ENCODE measurements around the gene SUGP1. TPM values are rescaled to one million over a fixed set of nuclear protein-coding genes. Genes with fewer than 3 reads are reported as not detected.
"Not testable (repeated sequence)": the region's sequence is repeated elsewhere in the genome, so short reads cannot be mapped to it uniquely, and the experiment has no call there.

The SUGP1 gene
- total RNA-seq, result 17.7 TPM in 2 replicates

- peak; percentile 73 to 92 for DNase-seq (ENCODE audit: low read depth in 2 of 2)
Observed at GRCh38 chr19:19320361-19321140, at the start of gene SUGP1, which contains the start of gene MAU2. Gene SUGP1, minus strand, starts transcription at chr19:19320509. Its CDS starts 13 bp downstream, at chr19:19320496. Gene MAU2, plus strand, starts transcription at chr19:19320829. Its CDS starts 31 bp downstream, at chr19:19320860.

GRCh38 chr19:19368087-19368486 is 47.8 kb upstream of the SUGP1 start:
- no peak for DNase-seq (ENCODE audit: low read depth in 2 of 2)

- peak; percentile 29 to 70 for DNase-seq (ENCODE audit: low read depth in 2 of 2)
Observed at GRCh38 chr19:19366434-19367396, 46.4 kb upstream of the SUGP1 start.

- DNase-seq (ENCODE audit: low read depth in 2 of 2), result no peak
Observed at GRCh38 chr19:19362075-19362474, 41.8 kb upstream of the SUGP1 start.

GRCh38 chr19:19361075-19361594 is 40.8 kb upstream of the SUGP1 start:
- peak; percentile 75 to 85 for DNase-seq (ENCODE audit: low read depth in 2 of 2)

- DNase-seq (ENCODE audit: low read depth in 2 of 2), result no peak
Observed at GRCh38 chr19:19356901-19357566, 36.7 kb upstream of the SUGP1 start.

GRCh38 chr19:19356500-19356899 is 36.2 kb upstream of the SUGP1 start:
- DNase-seq (ENCODE audit: low read depth in 2 of 2), result no peak

- DNase-seq (ENCODE audit: low read depth in 2 of 2), result no peak
Observed at GRCh38 chr19:19355606-19356139, 35.4 kb upstream of the SUGP1 start.

- DNase-seq (ENCODE audit: low read depth in 2 of 2), result no peak
Observed at GRCh38 chr19:19354932-19355331, 34.6 kb upstream of the SUGP1 start.

GRCh38 chr19:19354007-19354406 is 33.7 kb upstream of the SUGP1 start:
- DNase-seq (ENCODE audit: low read depth in 2 of 2), result no peak

GRCh38 chr19:19352823-19353222 is 32.5 kb upstream of the SUGP1 start:
- DNase-seq (ENCODE audit: low read depth in 2 of 2), result no peak

GRCh38 chr19:19350756-19351155 is 30.4 kb upstream of the SUGP1 start:
- DNase-seq (ENCODE audit: low read depth in 2 of 2), result not testable (repeated sequence)

- DNase-seq (ENCODE audit: low read depth in 2 of 2), result no peak
Observed at GRCh38 chr19:19349365-19349764, 29.1 kb upstream of the SUGP1 start.

- no peak for DNase-seq (ENCODE audit: low read depth in 2 of 2)
Observed at GRCh38 chr19:19348266-19348665, 28.0 kb upstream of the SUGP1 start.

GRCh38 chr19:19347401-19348110 is 27.2 kb upstream of the SUGP1 start:
- DNase-seq (ENCODE audit: low read depth in 2 of 2), result no peak

GRCh38 chr19:19345970-19346369 is 25.7 kb upstream of the SUGP1 start:
- DNase-seq (ENCODE audit: low read depth in 2 of 2), result no peak

- DNase-seq (ENCODE audit: low read depth in 2 of 2), result no peak
Observed at GRCh38 chr19:19345232-19345631, 24.9 kb upstream of the SUGP1 start.

- DNase-seq (ENCODE audit: low read depth in 2 of 2), result no peak
Observed at GRCh38 chr19:19343762-19344161, 23.5 kb upstream of the SUGP1 start.

GRCh38 chr19:19343016-19343362 is 22.7 kb upstream of the SUGP1 start:
- no peak for DNase-seq (ENCODE audit: low read depth in 2 of 2)
